ENCODE results near the gene FDXR.

Gene FDXR

GRCh38 chr17:74824961-74825627 is 47.7 kb downstream of the FDXR start:
- H3K4me1 ChIP-seq (ENCODE audit: insufficient read depth, low read length), result no peaks in the 10 kb centered on the region
- no peaks in the 10 kb centered on the region for H3K27me3 ChIP-seq (ENCODE audit: insufficient read depth, low read length)
- H3K4me3 ChIP-seq (ENCODE audit: low read length), result no peak overlapping the region
- H3K9ac ChIP-seq (ENCODE audit: low read depth, low read length), result no peak overlapping the region; the same call in 1 of the 2 replicates
- no peaks in the 10 kb centered on the region for H3K9me3 ChIP-seq (ENCODE audit: insufficient read depth, low read depth, low read length)
- no peak overlapping the region for H3K27ac ChIP-seq (ENCODE audit: low read length)
- H3K36me3 ChIP-seq (ENCODE audit: insufficient read depth, low read depth, low read length), result 0 out of 2 replicates have a peak, but pooled peaks cover under 1% of the 10 kb centered on the region

GRCh38 chr17:74822939-74823367 is 49.8 kb downstream of the FDXR start:
- Histone ChIP-seq H3K9ac (ENCODE audit: low read depth, low read length) (no peak overlapping the region), H3K36me3 (ENCODE audit: insufficient read depth, low read depth, low read length) (peaks cover 8% of the 10 kb centered on the region; the same call in 1 of the 2 replicates), H3K27me3 (ENCODE audit: insufficient read depth, low read length) (no peaks in the 10 kb centered on the region), H3K27ac (ENCODE audit: low read length) (no peak overlapping the region), H3K9me3 (ENCODE audit: insufficient read depth, low read depth, low read length) (no peaks in the 10 kb centered on the region), H3K4me3 (ENCODE audit: low read length) (no peak overlapping the region), H3K4me1 (ENCODE audit: insufficient read depth, low read length) (no peaks in the 10 kb centered on the region)

- Histone ChIP-seq H3K4me1 (ENCODE audit: insufficient read depth, low read length) (no peaks in the 10 kb centered on the region), H3K36me3 (ENCODE audit: insufficient read depth, low read depth, low read length) (peaks cover 8% of the 10 kb centered on the region; the same call in 1 of the 2 replicates), H3K27me3 (ENCODE audit: insufficient read depth, low read length) (no peaks in the 10 kb centered on the region), H3K9ac (ENCODE audit: low read depth, low read length) (no peak overlapping the region), H3K27ac (ENCODE audit: low read length) (no peak overlapping the region), H3K4me3 (ENCODE audit: low read length) (no peak overlapping the region), H3K9me3 (ENCODE audit: insufficient read depth, low read depth, low read length) (no peaks in the 10 kb centered on the region)
These were observed 50.4 kb downstream of the FDXR start for GRCh38 chr17:74822335-74822938.

GRCh38 chr17:74821655-74822334 is 51.0 kb downstream of the FDXR start:
- Histone ChIP-seq H3K27me3 (ENCODE audit: insufficient read depth, low read length) (no peaks in the 10 kb centered on the region), H3K36me3 (ENCODE audit: insufficient read depth, low read depth, low read length) (peaks cover 8% of the 10 kb centered on the region; the same call in 1 of the 2 replicates), H3K4me1 (ENCODE audit: insufficient read depth, low read length) (no peaks in the 10 kb centered on the region), H3K9me3 (ENCODE audit: insufficient read depth, low read depth, low read length) (no peaks in the 10 kb centered on the region), H3K4me3 (ENCODE audit: low read length) (no peak overlapping the region), H3K27ac (ENCODE audit: low read length) (no peak overlapping the region), H3K9ac (ENCODE audit: low read depth, low read length) (no peak overlapping the region)

GRCh38 chr17:74819801-74820436 is 52.9 kb downstream of the FDXR start:
- H3K4me1 ChIP-seq (ENCODE audit: insufficient read depth, low read length), result no peaks in the 10 kb centered on the region
- peaks cover 8% of the 10 kb centered on the region; the same call in 1 of the 2 replicates for H3K36me3 ChIP-seq (ENCODE audit: insufficient read depth, low read depth, low read length)
- H3K27me3 ChIP-seq (ENCODE audit: insufficient read depth, low read length), result no peaks in the 10 kb centered on the region
- H3K4me3 ChIP-seq (ENCODE audit: low read length), result no peak overlapping the region
- no peak overlapping the region for H3K9ac ChIP-seq (ENCODE audit: low read depth, low read length)
- no peak overlapping the region for H3K27ac ChIP-seq (ENCODE audit: low read length)
- H3K9me3 ChIP-seq (ENCODE audit: insufficient read depth, low read depth, low read length), result no peaks in the 10 kb centered on the region

DNA sequence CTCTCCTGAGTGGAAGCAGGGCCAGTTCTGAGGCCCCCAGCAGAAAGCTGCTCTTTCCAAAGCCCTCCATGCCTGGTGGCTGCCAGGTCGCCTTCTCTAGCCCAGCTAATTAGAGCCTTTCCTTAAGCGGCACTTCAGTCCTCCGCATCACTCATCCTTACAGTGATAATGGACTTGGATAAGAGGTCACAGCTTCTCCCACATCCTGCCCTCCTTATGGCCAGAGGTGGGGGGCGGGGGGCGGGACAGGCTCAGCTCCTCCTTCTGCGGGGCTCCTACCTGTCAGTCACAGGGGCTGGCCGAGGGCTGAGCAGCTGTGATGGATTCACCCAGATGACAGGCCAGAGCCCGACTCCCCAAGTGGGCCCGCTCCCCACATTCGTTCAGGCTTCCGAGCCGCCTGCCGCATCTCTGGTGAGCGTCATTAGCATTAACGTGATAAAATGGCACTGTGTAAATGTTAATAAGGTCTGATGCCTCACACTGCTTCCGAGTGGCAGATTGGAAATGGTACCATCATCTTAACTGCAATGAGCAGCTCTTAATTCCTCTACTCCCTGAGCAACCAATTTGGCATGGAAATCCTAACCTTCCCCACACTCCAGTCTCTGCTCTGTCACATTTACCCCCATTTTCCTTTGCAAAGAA is 54.4 kb downstream of the FDXR start:
- Histone ChIP-seq H3K4me1 (ENCODE audit: insufficient read depth, low read length) (no peaks in the 10 kb centered on the region), H3K9ac (ENCODE audit: low read depth, low read length) (no peak overlapping the region), H3K36me3 (ENCODE audit: insufficient read depth, low read depth, low read length) (peaks cover 8% of the 10 kb centered on the region; the same call in 1 of the 2 replicates)

DNA sequence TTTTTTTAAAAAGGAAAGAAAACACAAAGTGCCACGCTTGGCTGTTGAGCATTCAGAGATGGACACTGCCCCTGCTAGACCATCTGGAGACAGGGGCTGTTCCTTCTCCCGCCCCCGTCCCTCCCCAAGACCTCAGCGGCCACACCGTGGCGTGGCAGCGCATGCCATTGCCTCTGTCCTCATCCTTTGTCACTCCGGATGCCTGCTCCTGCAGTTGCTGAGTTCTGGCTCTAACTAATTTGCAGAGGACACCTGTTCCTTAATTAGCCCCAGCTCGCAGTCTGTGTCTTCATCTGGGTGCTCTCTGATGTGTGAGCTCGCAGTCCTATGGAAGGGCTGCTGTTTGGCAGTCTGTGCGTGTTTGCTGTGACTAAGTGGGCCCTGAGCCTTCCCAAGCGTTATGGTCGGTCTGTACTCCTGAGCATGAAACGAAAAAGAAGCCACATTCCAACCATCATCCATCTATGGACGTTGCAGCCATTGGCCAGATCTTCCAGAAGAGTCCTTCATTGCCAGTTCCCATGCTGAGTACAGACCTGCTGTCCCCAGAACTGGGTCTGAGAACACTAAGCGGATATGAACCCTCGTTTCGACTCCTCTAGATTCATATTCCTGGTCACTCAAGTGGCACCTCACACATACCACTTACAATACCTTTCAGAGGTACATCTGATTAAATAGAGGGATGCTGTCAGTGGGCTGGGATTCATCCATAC is 55.7 kb downstream of the FDXR start:
- H3K9ac ChIP-seq (ENCODE audit: low read depth, low read length), result no peak overlapping the region
- H3K27me3 ChIP-seq (ENCODE audit: insufficient read depth, low read length), result no peaks in the 10 kb centered on the region
- no peaks in the 10 kb centered on the region for H3K4me1 ChIP-seq (ENCODE audit: insufficient read depth, low read length)
- peaks cover 8% of the 10 kb centered on the region; the same call in 1 of the 2 replicates for H3K36me3 ChIP-seq (ENCODE audit: insufficient read depth, low read depth, low read length)
- no peaks in the 10 kb centered on the region for H3K9me3 ChIP-seq (ENCODE audit: insufficient read depth, low read depth, low read length)
- H3K27ac ChIP-seq (ENCODE audit: low read length), result no peak overlapping the region
- no peak overlapping the region for H3K4me3 ChIP-seq (ENCODE audit: low read length)

More for the DNA sequence above, 54.4 kb downstream of the FDXR start:
- H3K9me3 ChIP-seq (ENCODE audit: insufficient read depth, low read depth, low read length), result no peaks in the 10 kb centered on the region
- H3K4me3 ChIP-seq (ENCODE audit: low read length), result no peak overlapping the region
- no peaks in the 10 kb centered on the region for H3K27me3 ChIP-seq (ENCODE audit: insufficient read depth, low read length)
- H3K27ac ChIP-seq (ENCODE audit: low read length), result no peak overlapping the region

- Histone ChIP-seq H3K4me1 (ENCODE audit: insufficient read depth, low read length) (no peaks in the 10 kb centered on the region), H3K27me3 (ENCODE audit: insufficient read depth, low read length) (no peaks in the 10 kb centered on the region), H3K27ac (ENCODE audit: low read length) (no peak overlapping the region), H3K36me3 (ENCODE audit: insufficient read depth, low read depth, low read length) (peaks cover 8% of the 10 kb centered on the region; the same call in 1 of the 2 replicates), H3K9ac (ENCODE audit: low read depth, low read length) (no peak overlapping the region), H3K4me3 (ENCODE audit: low read length) (no peak overlapping the region), H3K9me3 (ENCODE audit: insufficient read depth, low read depth, low read length) (no peaks in the 10 kb centered on the region)
These were observed 57.0 kb downstream of the FDXR start for GRCh38 chr17:74815550-74816370.

GRCh38 chr17:74815067-74815466 is 57.7 kb downstream of the FDXR start:
- no peak overlapping the region for H3K9ac ChIP-seq (ENCODE audit: low read depth, low read length)

GRCh38 chr17:74814453-74814852 is 58.3 kb downstream of the FDXR start:
- no peaks in the 10 kb centered on the region for H3K4me1 ChIP-seq (ENCODE audit: insufficient read depth, low read length)
- H3K36me3 ChIP-seq (ENCODE audit: insufficient read depth, low read depth, low read length), result peaks cover under 1% of the 10 kb centered on the region; the same call in 1 of the 2 replicates

More at GRCh38 chr17:74815067-74815466, 57.7 kb downstream of the FDXR start:
- Histone ChIP-seq H3K27ac (ENCODE audit: low read length) (no peak overlapping the region), H3K4me1 (ENCODE audit: insufficient read depth, low read length) (no peaks in the 10 kb centered on the region), H3K4me3 (ENCODE audit: low read length) (no peak overlapping the region), H3K27me3 (ENCODE audit: insufficient read depth, low read length) (no peaks in the 10 kb centered on the region), H3K9me3 (ENCODE audit: insufficient read depth, low read depth, low read length) (no peaks in the 10 kb centered on the region), H3K36me3 (ENCODE audit: insufficient read depth, low read depth, low read length) (peaks cover 7% of the 10 kb centered on the region; the same call in 1 of the 2 replicates)

More at GRCh38 chr17:74814453-74814852, 58.3 kb downstream of the FDXR start:
- Histone ChIP-seq H3K27ac (ENCODE audit: low read length) (no peak overlapping the region), H3K9ac (ENCODE audit: low read depth, low read length) (no peak overlapping the region), H3K27me3 (ENCODE audit: insufficient read depth, low read length) (no peaks in the 10 kb centered on the region), H3K4me3 (ENCODE audit: low read length) (no peak overlapping the region), H3K9me3 (ENCODE audit: insufficient read depth, low read depth, low read length) (no peaks in the 10 kb centered on the region)

Measured in iPS-20b (cell line).